Erythroblast (primary cell): ENCODE measurements around the gene SPHKAP.

ENCODE experiments used
- GATA1 ChIP-seq: IDR thresholded peaks from 2 replicates; pipeline ENCODE4 v1.6.1; 2011; ENCODE audit warnings: low read depth, mild to moderate bottlenecking, control low read depth, low read length, moderate library complexity
- POLR2A ChIP-seq: IDR thresholded peaks from 2 replicates; pipeline ENCODE4 v1.6.1; 2011; ENCODE audit warnings: mild to moderate bottlenecking, low read length

DNA sequence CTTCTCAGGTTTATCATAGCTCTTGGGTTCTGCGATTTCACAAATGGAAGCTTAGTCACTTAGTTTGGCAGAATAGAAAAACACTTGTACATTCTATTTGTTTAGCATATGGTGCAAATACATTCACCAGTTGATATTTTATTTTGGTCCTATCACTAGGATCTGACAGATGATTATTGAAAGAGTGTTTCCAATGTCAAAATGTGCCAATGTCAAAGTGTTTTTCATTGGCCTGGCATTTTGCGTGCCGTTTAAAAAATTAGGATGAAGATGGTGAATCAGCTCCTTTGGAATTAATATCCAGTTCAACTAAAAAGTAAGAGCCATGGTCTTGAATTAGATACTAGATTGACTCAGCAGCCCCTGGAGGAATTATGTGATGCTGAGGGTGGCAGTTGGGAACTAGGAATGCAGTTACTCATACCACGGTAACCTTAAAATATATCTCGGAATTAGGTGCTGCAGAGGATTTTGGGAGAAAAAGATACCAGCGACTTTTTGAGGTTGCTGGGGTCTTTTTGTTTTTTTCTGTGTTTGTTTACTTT lies 87.0 kb downstream of the SPHKAP start:
- TF ChIP-seq POLR2A (no peak), GATA1 (no peak)
